Epidermal melanocyte (primary cell): ENCODE data around the gene ELAC2.

Experiments
- DNase-seq: peaks from one replicate; pipeline ENCODE4 v3.0.0; 2011; ENCODE audit warnings: low spot score; ENCODE audit not compliant: insufficient read length

ELAC2 gene

GRCh38 chr17:12955521-12955920 lies 62.3 kb downstream of the ELAC2 start:
- no peak for DNase-seq

DNA sequence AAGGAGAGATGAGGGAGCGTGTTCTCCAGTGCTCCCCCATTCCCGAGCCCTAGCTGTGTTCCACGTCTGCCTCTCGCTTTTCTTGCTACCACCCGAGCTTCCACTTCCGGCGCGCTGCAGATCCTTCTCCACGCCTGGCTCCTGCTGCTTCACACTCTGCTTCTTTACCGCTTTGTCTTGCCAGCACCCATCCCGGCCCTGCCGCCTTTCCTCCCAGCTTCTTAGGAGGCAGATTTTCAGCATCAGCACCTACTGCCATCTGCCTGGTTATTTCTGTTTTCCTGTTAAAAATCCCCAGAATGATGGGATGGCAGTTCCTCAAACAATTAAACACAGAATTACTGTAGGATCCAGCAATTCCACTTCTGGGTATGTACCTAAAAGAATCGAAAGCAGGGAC lies 64.7 kb downstream of the ELAC2 start:
- no peak for DNase-seq

DNA sequence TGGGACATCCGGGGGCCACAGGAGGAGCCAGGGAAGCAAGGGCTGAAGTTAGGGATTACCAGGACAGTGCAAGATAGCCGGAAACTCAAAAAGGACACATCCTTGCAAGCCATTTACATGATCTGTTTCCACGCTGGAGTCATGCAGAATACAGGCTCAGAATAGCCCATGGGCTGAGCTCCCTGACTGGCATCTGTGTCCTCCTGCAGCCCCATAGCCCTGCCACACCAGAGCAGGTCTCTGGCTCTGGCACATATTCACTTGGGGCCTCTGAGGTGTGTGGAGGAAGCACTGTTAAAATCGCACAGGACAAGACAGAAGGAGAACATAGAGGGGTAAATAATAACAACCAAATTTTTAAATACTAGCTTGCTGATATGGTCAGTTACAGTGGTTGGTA lies 65.8 kb downstream of the ELAC2 start:
- DNase-seq: no peak

DNA sequence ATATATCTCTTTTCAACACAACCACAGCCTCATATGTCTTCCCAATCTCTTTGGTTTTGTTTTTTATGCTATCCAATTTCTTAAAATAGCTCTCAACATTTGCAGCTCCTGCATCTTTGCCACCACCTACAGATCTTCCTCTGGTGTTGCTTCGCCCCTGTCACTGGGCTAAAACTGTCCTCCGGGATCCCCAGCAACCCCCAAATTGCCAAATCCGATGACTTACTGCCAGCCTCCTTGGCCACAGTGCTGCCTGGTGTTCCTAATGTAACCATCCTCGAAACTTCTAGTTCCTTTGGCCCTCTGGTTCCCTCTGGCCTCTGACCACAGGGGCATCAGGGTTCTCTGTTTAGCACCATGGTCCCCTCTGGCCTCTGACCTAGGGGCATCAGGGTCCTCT lies 70.8 kb downstream of the ELAC2 start:
- no peak for DNase-seq
